ENCODE measurements around the gene HCLS1.
"Not testable (repeated sequence)": the region's sequence is repeated elsewhere in the genome, so short reads cannot be mapped to it uniquely, and the experiment has no call there.

HCLS1 gene

GRCh38 chr3:121654493-121655385, 6.0 kb downstream of the HCLS1 start:
- DNase-seq = no peak

DNA sequence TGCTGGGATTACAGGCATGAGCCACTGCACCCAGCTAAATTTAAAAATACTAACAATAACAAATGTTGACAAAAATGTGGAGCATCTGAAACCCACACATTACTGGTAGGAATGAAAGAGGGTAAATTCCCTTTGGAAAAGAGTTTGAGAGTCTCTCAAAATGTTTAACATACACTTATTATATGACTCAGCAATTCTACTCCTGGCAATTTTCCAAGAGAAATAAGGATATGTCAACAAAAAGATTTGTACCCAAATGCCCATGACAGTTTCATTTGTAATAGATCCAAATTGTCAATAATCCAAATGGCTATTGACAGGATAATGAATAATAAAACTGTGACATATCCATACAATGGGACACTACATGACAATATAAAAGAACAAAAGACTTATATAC, 9.0 kb downstream of the HCLS1 start:
- no peak for DNase-seq

GRCh38 chr3:121649645-121650044, 11.1 kb downstream of the HCLS1 start:
- no peak for DNase-seq

DNA sequence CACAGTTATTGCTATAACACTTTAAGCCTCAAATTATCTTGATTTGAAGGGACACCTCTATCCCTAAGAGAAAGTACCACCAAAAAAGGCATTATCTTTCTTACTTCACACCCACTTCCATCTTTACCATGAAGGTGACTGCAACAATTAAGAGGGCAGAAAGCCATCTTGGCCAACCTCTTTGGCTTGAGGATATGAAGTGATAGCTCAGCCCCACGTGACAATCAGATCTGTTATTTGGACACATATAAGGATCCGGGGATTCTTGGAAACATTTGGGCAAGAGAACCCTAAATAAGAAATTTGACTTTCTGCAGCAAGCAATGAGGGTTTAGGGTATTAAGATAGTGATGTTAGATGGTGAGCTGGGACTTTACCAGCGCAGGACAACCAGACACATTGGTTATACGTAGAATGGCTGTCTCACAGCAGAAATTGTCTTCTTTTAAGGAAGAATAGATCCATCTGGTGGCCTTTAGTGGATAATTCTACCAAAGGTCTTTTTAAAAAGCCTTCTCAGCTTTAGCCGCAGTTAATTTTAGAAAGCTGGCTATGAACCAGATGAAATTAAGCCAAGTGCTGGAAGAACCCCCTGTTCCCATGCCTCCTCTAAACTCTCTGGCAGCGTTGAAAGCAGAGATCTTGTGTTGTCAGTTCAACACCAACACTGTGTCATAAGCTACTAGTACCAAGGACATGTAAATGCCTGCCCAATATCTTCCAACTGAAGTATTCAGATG, 12.3 kb downstream of the HCLS1 start:
- no peak for DNase-seq

GRCh38 chr3:121645054-121645453, 15.6 kb downstream of the HCLS1 start:
- DNase-seq = no peak

- DNase-seq = no peak
Observed at GRCh38 chr3:121642601-121643314, 17.9 kb downstream of the HCLS1 start.

- no peak for DNase-seq
Observed at GRCh38 chr3:121641127-121641526, 19.6 kb downstream of the HCLS1 start.

DNA sequence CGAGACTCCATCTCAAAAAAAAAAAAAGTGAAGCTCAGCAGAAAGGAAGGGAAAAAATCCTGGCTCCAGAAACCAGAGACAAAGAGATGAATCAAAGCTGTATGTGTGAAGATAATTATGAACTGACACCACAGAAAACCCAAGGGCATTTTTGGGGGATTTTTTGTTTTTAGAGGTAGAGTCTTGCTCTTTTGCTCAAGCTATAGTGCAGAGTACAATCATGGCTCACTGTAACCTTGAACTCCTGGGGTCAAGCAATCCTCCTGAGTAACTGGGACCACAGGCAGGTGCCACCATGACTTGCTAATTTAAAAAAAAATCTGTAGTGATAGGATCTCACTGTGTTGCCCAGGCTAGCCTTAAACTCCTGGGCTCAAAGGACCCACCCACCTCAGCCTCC, 22.8 kb downstream of the HCLS1 start:
- no peak for DNase-seq

DNA sequence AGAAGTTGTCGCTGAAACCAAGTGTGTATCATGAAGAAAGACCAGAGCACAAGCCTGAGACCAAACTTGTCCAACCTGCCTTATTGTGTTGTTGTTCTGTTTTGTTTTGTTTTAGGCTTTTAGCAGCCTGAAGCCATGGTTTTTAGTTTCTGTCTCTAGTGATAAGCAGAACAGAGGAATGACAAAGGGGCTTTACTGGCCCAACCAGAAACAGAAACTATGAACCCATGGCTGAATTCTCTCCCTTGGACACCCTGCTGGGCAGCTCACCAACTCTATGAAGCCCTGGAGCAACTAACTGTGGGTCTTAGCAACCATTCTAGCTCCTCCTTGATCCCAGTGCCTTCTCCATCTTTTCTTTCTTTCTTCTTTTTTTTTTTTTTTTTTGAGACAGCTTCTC, 30.3 kb downstream of the HCLS1 start:
- DNase-seq = no peak

GRCh38 chr3:121629601-121630000, 31.1 kb downstream of the HCLS1 start:
- DNase-seq = no peak

- DNase-seq = no peak
Observed at GRCh38 chr3:121627622-121628021, 33.1 kb downstream of the HCLS1 start.

DNA sequence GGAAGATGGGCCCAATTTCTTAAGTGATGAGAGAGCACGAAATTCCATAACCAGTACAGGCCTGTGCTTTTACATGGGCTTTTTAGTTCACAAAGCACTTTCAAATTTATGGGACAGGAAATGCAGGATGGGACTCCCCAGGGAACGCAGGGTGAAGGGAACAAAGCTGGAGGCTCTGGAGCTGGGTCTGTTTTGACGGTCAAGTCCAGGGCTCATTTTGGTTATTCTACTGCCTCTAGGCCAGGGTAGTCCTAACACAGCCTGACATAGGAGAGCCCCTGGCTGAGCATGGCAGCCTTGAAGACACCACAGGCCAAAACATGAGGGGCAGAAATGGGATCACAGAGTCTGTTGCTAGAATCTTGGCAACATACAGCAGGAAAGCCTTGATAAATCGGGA, 33.5 kb downstream of the HCLS1 start:
- no peak for DNase-seq

- no peak for DNase-seq
Observed at GRCh38 chr3:121626495-121626894, 34.2 kb downstream of the HCLS1 start.

DNA sequence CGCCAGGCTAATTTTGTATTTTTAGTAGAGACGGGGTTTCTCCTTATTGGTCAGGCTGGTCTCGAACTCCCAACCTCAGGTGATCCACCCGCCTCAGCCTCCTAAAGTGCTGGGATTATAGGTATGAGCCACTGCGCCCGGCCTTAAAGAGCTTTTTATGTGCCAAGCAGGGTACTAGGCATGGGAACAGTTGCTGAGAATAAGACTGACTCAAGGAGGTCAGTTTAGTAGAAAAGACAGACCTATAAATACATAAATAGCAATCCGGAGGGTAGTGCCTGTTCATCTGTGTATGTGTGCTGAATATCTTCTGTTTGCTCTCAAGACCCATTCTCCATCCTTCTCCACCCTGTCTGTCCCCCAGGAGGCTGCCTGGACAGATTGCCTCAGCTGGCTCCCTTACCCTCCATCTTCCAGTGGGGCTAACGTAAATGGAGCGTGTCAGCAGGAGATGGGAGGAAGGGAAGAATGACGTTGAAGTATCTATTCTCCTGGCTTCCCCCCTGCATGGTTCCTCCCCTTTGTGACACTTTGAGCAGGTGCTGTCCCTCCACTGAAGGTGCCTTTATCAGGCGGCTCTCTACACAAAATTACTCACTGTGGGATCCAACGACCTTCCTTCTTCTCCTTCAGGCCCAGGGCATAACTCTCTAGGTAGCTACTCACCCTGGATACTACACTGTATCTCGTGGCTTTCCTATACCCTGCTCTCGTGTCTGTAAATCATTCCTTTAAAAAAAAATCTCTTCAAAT, 36.4 kb downstream of the HCLS1 start:
- no peak for DNase-seq

- no peak for DNase-seq
Observed at GRCh38 chr3:121621491-121621890, 39.2 kb downstream of the HCLS1 start.

DNA sequence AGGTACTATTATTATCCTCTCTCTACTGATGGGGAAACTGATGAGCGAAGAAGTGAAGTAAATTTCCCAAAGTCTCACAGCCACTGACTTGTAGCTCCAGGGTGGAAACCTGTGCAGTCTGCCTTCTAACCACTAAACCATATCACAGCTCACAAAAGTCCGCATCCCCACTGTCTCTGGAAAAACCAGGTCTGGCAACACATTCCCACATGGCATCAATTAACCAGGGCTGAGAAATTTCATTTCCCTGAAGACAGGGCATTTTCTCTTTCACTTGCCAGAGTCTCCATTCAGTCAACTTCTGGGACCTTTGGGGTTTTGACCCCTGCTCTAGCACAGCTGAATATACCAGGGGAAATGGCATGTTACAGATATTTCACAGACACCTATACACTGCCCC, 41.0 kb downstream of the HCLS1 start:
- no peak for DNase-seq

DNA sequence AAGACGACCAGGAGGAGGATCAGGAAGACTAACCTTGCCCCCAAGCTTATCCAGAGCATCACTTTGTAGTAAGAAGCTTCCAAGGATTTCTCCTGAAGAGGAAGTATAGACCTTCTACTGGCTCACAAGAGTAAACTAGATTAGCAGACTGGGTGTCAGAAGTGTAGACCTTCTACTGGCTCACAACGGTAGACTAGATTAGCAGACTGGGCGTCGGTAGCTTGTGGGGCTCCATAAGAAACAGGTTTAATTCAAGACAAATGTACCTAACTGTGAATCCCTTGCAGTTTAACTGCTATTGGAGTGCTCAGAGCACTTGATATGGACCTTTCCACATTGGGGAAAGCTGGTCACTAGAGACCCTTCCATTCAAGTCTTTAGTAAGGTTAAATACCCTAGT, 54.6 kb downstream of the HCLS1 start:
- DNase-seq = no peak

- DNase-seq = no peak
Observed at GRCh38 chr3:121604759-121605158, 55.9 kb downstream of the HCLS1 start.

DNA sequence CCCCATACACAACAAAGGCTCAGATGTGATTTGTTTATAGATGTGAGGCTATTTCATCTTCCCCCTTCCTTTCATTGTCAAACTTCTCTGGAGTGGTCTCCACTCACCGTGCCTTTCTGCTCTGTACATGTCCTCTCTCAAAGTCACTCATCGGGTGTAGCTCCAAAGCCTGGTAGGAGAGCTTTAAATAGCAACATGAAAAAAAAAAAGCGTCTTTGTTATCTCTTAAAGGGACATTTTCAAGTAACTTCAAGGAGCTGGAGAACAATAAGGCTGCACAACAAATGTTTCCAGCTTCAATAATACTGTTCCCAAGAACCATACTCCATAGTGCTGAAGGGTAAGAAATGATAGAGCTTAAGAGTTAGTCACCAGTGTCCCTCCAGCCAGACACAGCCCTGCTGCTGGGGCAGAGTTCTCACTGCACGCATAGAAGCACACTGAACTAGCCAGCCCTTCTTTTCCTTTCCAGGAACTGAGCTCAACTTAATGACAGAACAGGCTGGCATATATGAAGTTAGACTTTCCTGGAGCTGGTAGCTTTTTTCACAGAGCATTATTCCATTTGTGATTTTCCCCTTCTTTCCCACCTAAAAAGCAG, 59.4 kb downstream of the HCLS1 start:
- DNase-seq = no peak

GRCh38 chr3:121599900-121600299, 60.8 kb downstream of the HCLS1 start:
- not testable (repeated sequence) for DNase-seq

- no peak for DNase-seq
Observed at GRCh38 chr3:121598564-121598963, 62.1 kb downstream of the HCLS1 start.

DNA sequence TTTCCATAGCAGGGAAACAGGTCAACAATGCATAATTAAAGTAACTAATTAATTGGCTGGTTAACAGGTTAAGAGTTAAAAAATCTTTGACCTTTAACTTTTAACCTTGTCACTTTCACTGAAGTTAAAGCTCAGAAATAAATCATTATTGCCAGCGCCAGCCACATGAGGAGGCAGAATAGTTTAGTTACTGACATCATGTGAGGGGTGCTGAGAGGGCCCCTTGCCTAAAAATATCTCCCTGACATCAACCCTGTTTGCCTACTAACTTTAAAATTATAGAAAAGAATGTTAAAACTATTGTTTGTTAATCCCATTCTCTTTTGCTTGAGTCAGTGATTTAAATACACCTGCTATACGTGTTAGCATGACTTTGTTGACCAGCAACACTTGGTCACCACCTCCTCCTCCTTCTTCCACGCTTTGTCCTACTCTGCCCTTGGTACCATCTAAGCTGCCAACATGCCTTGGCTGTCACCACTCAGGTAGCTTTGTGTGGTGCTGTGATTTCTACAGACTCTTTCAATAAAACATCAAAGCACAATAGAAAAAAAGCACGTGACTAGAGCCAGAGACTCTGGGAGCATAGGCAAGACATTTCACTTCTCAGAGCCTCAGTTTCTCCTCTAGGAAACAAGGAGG, 64.8 kb downstream of the HCLS1 start:
- DNase-seq = no peak

Data from GDM1 (cell line).